Activated T-helper 9 cell treated with anti-CD3 and anti-CD28 coated beads, Interleukin-2, amount 50 U/mL, for 16 hours (primary cell): ENCODE results near the gene APOB.

ENCODE experiments used
- DNase-seq: peaks from one replicate; pipeline ENCODE4 v3.0.0-alpha.2; 2020; ENCODE audit warnings: low read depth

APOB gene

GRCh38 chr2:21047141-21048009 is 3.5 kb upstream of the APOB start:
- DNase-seq, result no peak

GRCh38 chr2:21046506-21046905 is 2.6 kb upstream of the APOB start:
- no peak for DNase-seq

GRCh38 chr2:21044694-21045371 is 960 bp upstream of the APOB start:
- no peak for DNase-seq

- peak; percentile 27 for DNase-seq
These were observed 722 bp downstream of the APOB start for GRCh38 chr2:21042958-21043743.

GRCh38 chr2:21042708-21042957 is 1.2 kb downstream of the APOB start:
- no peak for DNase-seq

- DNase-seq, result no peak
These were observed 1.7 kb downstream of the APOB start for GRCh38 chr2:21041943-21042707.

GRCh38 chr2:21041462-21041861 is 2.4 kb downstream of the APOB start:
- DNase-seq, result no peak

- DNase-seq, result no peak
These were observed 3.1 kb downstream of the APOB start for GRCh38 chr2:21040468-21041377.

- no peak for DNase-seq
These were observed 3.9 kb downstream of the APOB start for GRCh38 chr2:21039979-21040467.

- no peak for DNase-seq
These were observed 4.8 kb downstream of the APOB start for GRCh38 chr2:21039080-21039556.

- DNase-seq, result no peak
These were observed 5.3 kb downstream of the APOB start for GRCh38 chr2:21038403-21039073.

GRCh38 chr2:21037671-21038108 is 6.2 kb downstream of the APOB start:
- no peak for DNase-seq

- no peak for DNase-seq
These were observed 6.9 kb downstream of the APOB start for GRCh38 chr2:21036708-21037670.

GRCh38 chr2:21035974-21036707 is 7.7 kb downstream of the APOB start:
- DNase-seq, result no peak

GRCh38 chr2:21035282-21035973 is 8.4 kb downstream of the APOB start:
- no peak for DNase-seq

- no peak for DNase-seq
These were observed 8.9 kb downstream of the APOB start for GRCh38 chr2:21034972-21035279.

GRCh38 chr2:21034156-21034971 is 9.5 kb downstream of the APOB start:
- DNase-seq, result no peak
